Measurements from ENCODE around the gene CXXC4.

CXXC4 gene

GRCh38 chr4:104494822-104495559 is at the start of gene CXXC4:
Gene CXXC4, minus strand, starts transcription at chr4:104494894. Its CDS starts 3,092 bp downstream, at chr4:104491802.
- DNase-seq: peak; percentile 65

GRCh38 chr4:104533156-104533555 is 38.5 kb upstream of the CXXC4 start:
- no peak for DNase-seq

- no peak for DNase-seq
Observed at GRCh38 chr4:104532677-104533076, 38.0 kb upstream of the CXXC4 start.

- no peak for DNase-seq
Observed at GRCh38 chr4:104531390-104531789, 36.7 kb upstream of the CXXC4 start.

- no peak for DNase-seq
Observed at GRCh38 chr4:104530426-104530825, 35.7 kb upstream of the CXXC4 start.

GRCh38 chr4:104524591-104524990 is 29.9 kb upstream of the CXXC4 start:
- DNase-seq: no peak

- no peak for DNase-seq
Observed at GRCh38 chr4:104524026-104524425, 29.3 kb upstream of the CXXC4 start.

GRCh38 chr4:104519588-104519987 is 24.9 kb upstream of the CXXC4 start:
- DNase-seq: no peak

- no peak for DNase-seq
Observed at GRCh38 chr4:104516884-104517283, 22.2 kb upstream of the CXXC4 start.

GRCh38 chr4:104508224-104508623 is 13.5 kb upstream of the CXXC4 start:
- no peak for DNase-seq

- no peak for DNase-seq
Observed at GRCh38 chr4:104507112-104507511, 12.4 kb upstream of the CXXC4 start.

- DNase-seq: no peak
Observed at GRCh38 chr4:104504536-104504935, 9.8 kb upstream of the CXXC4 start.

- no peak for DNase-seq
Observed at GRCh38 chr4:104502471-104502870, 7.8 kb upstream of the CXXC4 start.

- no peak for DNase-seq
Observed at GRCh38 chr4:104501290-104501689, 6.6 kb upstream of the CXXC4 start.

GRCh38 chr4:104500442-104500841 is 5.7 kb upstream of the CXXC4 start:
- DNase-seq: no peak

GRCh38 chr4:104494185-104494584 is 509 bp downstream of the CXXC4 start:
- no peak for DNase-seq

- DNase-seq: no peak
Observed at GRCh38 chr4:104493081-104493831, 1.4 kb downstream of the CXXC4 start.

GRCh38 chr4:104492183-104492771 is 2.4 kb downstream of the CXXC4 start:
- peak; percentile 34 for DNase-seq

- no peak for DNase-seq
Observed at GRCh38 chr4:104491481-104492182, 3.1 kb downstream of the CXXC4 start.

GRCh38 chr4:104490770-104491480 is 3.8 kb downstream of the CXXC4 start:
- peak; percentile 31 for DNase-seq

GRCh38 chr4:104490096-104490769 is 4.5 kb downstream of the CXXC4 start:
- peak; percentile 14 for DNase-seq

GRCh38 chr4:104489731-104490095 is 5.0 kb downstream of the CXXC4 start:
- DNase-seq: no peak

Data from NCI-H524 treated with DMSO at 0.1 percent for 48 hours (cell line).